Panc1 (cell line): ENCODE results near the gene EPHA10. TPM values are rescaled to one million over a fixed set of nuclear protein-coding genes. Genes with fewer than 3 reads are reported as not detected.

Experiments
- ATAC-seq: fragments of 200-7000 bp; cut with Tn5 transposase; 2 replicates; pipeline ENCODE4 v1.9.1; 2020; ENCODE audit warnings: mild to moderate bottlenecking, moderate library complexity
- BruUV-seq: library from RNA; stranded (reverse); fragments of 400-500 nt; replicated peaks from 2 replicates; lab custom pipeline; 2021; lab: Mats Ljungman, UMichigan
- CTCF ChIA-PET: fragments of 300-600 bp; sonication (Branson Sonifier 250); formaldehyde crosslinking; loops from one replicate; lab custom pipeline; 2022; ENCODE audit warnings: antibody characterized with exemption; lab: Charles Lee
- POLR2A ChIA-PET: fragments of 300-600 bp; sonication (Branson Sonifier 250); formaldehyde crosslinking; loops from one replicate; lab custom pipeline; 2022; ENCODE audit warnings: antibody characterized with exemption; lab: Charles Lee
- DNase-seq: peaks from one replicate; pipeline ENCODE4 v3.0.0-alpha.2; 2010; ENCODE audit warnings: low read depth, low spot score
- H3K27ac ChIP-seq: 2 replicates; pipeline ENCODE4 v1.5.1; 2011; ENCODE audit warnings: mild to moderate bottlenecking, low read length, inconsistent platforms
- H3K27me3 ChIP-seq: fragments of 200-500 bp; sonication (Bioruptor generic); 2 replicates; pipeline ENCODE4 v1.6.0; 2014; ENCODE audit warnings: low read length, inconsistent platforms; ENCODE audit not compliant: control insufficient read depth, insufficient read depth
- H3K36me3 ChIP-seq: fragments of 200-500 bp; sonication (Bioruptor generic); 2 replicates; pipeline ENCODE4 v1.5.1; 2014; ENCODE audit warnings: inconsistent platforms, mild to moderate bottlenecking, low read length, moderate library complexity; ENCODE audit not compliant: control insufficient read depth, insufficient read depth
- H3K4me1 ChIP-seq: 2 replicates; pipeline ENCODE4 v1.5.1; 2011; ENCODE audit warnings: inconsistent platforms, mild to moderate bottlenecking, low read length, moderate library complexity; ENCODE audit not compliant: control insufficient read depth, insufficient read depth
- H3K4me3 ChIP-seq, 2 experiments: 2 replicates each; pipeline ENCODE4 v1.5.1; 2011 to 2012; ENCODE audit warnings: low read depth in 2 of 2, low read length in 2 of 2, mild to moderate bottlenecking in 2 of 2, inconsistent platforms in 1 of 2, moderate library complexity in 1 of 2
- H3K9me3 ChIP-seq: fragments of 200-500 bp; sonication (Bioruptor generic); 2 replicates; pipeline ENCODE4 v1.5.1; 2014; ENCODE audit warnings: low read depth, mild to moderate bottlenecking, inconsistent platforms, low read length, moderate library complexity; ENCODE audit not compliant: control insufficient read depth, insufficient read depth
- POLR2AphosphoS5 ChIP-seq: IDR thresholded peaks from 2 replicates; pipeline ENCODE4 v1.6.1; 2012; ENCODE audit warnings: mild to moderate bottlenecking, low read depth, low read length, moderate library complexity
- REST ChIP-seq, 2 experiments: IDR thresholded peaks; 2 replicates each; pipeline ENCODE4 v1.6.1; 2011 to 2012; ENCODE audit warnings: low read depth in 2 of 2, control low read depth in 1 of 2, low read length in 1 of 2, mild to moderate bottlenecking in 1 of 2, moderate library complexity in 1 of 2; ENCODE audit not compliant: insufficient read depth in 1 of 2
- SIN3A ChIP-seq: IDR thresholded peaks from 2 replicates; pipeline ENCODE4 v1.6.1; 2012; ENCODE audit warnings: low read depth, mild to moderate bottlenecking, low read length, moderate library complexity, borderline replicate concordance; ENCODE audit not compliant: insufficient read depth
- TCF7L2 ChIP-seq: IDR thresholded peaks from 2 replicates; pipeline ENCODE4 v1.6.1; 2011; ENCODE audit warnings: mild to moderate bottlenecking, low read depth, low read length, inconsistent platforms
- in situ Hi-C: cut with HindIII; loops from 2 replicates; pipeline ENCODE4 v1.10.0; 2016; ENCODE audit warnings: low sequenced_read_pairs, low pct_unique_long_range_greater_than_20kb
- intact Hi-C: fragments of 100-400 bp; cut with micrococcal nuclease; formaldehyde crosslinking; loops from one replicate; pipeline ENCODE4 v1.10.0; 2022; ENCODE audit not compliant: unreplicated experiment
- total RNA-seq: library from RNA; stranded (reverse); gene quantifications from one replicate; pipeline ENCODE4 v1.2.1, GENCODE V29; 2021; ENCODE audit not compliant: unreplicated experiment
- TF ChIP-seq, protein P1 (sequence below): fragments of 450-650 bp; IDR thresholded peaks from 2 replicates; pipeline ENCODE4 v1.5.1; 2017; ENCODE audit warnings: mild to moderate bottlenecking

Gene EPHA10
- total RNA-seq, 1 experiment from 2014 or later = 2.8 TPM

GRCh38 chr1:37724575-37724974, 40.3 kb downstream of the EPHA10 start:
- TF ChIP-seq POLR2AphosphoS5 (no peak), SIN3A (no peak), REST (IDR thresholded peaks at IDR 0.05; ENCODE audit: insufficient read depth in 1 of 2, low read depth in 2 of 2, low read length in 1 of 2) (no peak), TCF7L2 (no peak)
- TF ChIP-seq, protein P1, sequence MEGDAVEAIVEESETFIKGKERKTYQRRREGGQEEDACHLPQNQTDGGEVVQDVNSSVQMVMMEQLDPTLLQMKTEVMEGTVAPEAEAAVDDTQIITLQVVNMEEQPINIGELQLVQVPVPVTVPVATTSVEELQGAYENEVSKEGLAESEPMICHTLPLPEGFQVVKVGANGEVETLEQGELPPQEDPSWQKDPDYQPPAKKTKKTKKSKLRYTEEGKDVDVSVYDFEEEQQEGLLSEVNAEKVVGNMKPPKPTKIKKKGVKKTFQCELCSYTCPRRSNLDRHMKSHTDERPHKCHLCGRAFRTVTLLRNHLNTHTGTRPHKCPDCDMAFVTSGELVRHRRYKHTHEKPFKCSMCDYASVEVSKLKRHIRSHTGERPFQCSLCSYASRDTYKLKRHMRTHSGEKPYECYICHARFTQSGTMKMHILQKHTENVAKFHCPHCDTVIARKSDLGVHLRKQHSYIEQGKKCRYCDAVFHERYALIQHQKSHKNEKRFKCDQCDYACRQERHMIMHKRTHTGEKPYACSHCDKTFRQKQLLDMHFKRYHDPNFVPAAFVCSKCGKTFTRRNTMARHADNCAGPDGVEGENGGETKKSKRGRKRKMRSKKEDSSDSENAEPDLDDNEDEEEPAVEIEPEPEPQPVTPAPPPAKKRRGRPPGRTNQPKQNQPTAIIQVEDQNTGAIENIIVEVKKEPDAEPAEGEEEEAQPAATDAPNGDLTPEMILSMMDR = no peak
- Histone ChIP-seq H3K27me3 (no peaks in the 10 kb centered on the region), H3K4me1 (no peaks in the 10 kb centered on the region), H3K27ac (no peak overlapping the region), H3K9me3 (no peaks in the 10 kb centered on the region), H3K36me3 (no peaks in the 10 kb centered on the region), H3K4me3 (no peak overlapping the region)
- in situ Hi-C loops (no loop called here), intact Hi-C loops (no loop called here)
- ATAC-seq = no peak
- no TSS peak for BruUV-seq
- DNase-seq = no peak
- POLR2A ChIA-PET = no interaction called here
- CTCF ChIA-PET = no interaction called here

GRCh38 chr1:37723390-37724078, 41.4 kb downstream of the EPHA10 start:
- in situ Hi-C loops = no loop called here
- intact Hi-C loops = no loop called here
- ChIA-PET POLR2A (no interaction called here), CTCF (interaction anchor here (0.5 kb wide), 2 partner anchors 78 to 1109 kb away, joined by 3 read pairs; no protein-coding TSS in a partner anchor)
- ATAC-seq (no peak), DNase-seq (no peak)
- BruUV-seq = no TSS peak
- TF ChIP-seq TCF7L2 (no peak), REST (IDR thresholded peaks at IDR 0.05; ENCODE audit: insufficient read depth in 1 of 2, low read depth in 2 of 2, low read length in 1 of 2) (no peak), SIN3A (no peak), POLR2AphosphoS5 (no peak)
- TF ChIP-seq, protein P1 = no peak
- no peaks in the 10 kb centered on the region for H3K36me3 ChIP-seq
- H3K9me3 ChIP-seq = no peaks in the 10 kb centered on the region
- no peaks in the 10 kb centered on the region for H3K27me3 ChIP-seq
- no peak overlapping the region for H3K27ac ChIP-seq
- no peak overlapping the region for H3K4me3 ChIP-seq
- no peaks in the 10 kb centered on the region for H3K4me1 ChIP-seq
